Measurements from ENCODE around the gene SLC39A11. TPM values are rescaled to one million over a fixed set of nuclear protein-coding genes. Genes with fewer than 3 reads are reported as not detected.

SLC39A11 gene
- total RNA-seq, 1 experiment from 2014 or later, result 18.9 TPM

DNA sequence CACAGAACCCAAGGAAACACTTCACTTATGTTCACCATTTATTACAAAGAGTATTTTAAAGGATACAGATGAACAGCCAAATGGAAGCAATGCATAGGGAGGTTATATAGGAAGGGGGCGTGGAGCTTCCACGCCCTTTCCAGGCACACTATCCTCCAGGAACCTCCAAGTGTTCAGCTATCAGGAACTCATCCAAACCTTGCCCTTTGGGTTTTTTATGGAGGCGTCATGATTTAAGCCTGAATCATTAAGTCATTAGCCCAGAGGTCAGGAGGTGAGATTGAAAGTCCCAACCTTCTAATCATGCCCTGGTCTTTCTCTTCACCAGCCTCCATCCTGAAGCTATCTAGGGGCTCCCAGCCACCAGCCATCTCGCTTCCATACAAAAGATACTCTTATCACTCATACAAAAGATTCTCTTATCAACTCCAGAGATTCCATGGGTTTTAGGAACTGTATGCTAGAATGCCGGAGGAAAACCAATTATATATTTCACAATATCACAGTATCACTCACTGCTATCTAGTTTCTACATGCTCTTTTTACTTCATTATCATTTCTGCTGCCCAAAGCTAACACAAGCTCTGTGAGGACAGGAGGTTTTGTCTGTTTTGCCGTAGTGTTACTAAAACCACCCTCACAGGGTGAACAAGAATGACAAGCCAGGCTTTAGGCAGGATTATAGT lies 213.4 kb downstream of the SLC39A11 start (continued):
- TF ChIP-seq CREB1 (CRISPR knock-in tag; IDR thresholded peaks at IDR 0.05), result no peak
- no peak for TF ChIP-seq ZNF396 (CRISPR knock-in tag; IDR thresholded peaks at IDR 0.05; ENCODE audit: borderline replicate concordance)
- TF ChIP-seq, protein P1, sequence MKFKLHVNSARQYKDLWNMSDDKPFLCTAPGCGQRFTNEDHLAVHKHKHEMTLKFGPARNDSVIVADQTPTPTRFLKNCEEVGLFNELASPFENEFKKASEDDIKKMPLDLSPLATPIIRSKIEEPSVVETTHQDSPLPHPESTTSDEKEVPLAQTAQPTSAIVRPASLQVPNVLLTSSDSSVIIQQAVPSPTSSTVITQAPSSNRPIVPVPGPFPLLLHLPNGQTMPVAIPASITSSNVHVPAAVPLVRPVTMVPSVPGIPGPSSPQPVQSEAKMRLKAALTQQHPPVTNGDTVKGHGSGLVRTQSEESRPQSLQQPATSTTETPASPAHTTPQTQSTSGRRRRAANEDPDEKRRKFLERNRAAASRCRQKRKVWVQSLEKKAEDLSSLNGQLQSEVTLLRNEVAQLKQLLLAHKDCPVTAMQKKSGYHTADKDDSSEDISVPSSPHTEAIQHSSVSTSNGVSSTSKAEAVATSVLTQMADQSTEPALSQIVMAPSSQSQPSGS (CRISPR knock-in tag; IDR thresholded peaks at IDR 0.05; ENCODE audit: borderline replicate concordance, low read depth), result no peak
- TF ChIP-seq ETV6 (CRISPR knock-in tag; IDR thresholded peaks at IDR 0.05), result no peak
- TF ChIP-seq ZNF423 (CRISPR knock-in tag; IDR thresholded peaks at IDR 0.05), result no peak
- no peak for TF ChIP-seq MXD4 (CRISPR knock-in tag; IDR thresholded peaks at IDR 0.05; ENCODE audit: borderline replicate concordance)
- TF ChIP-seq SP1 (CRISPR knock-in tag; conservative IDR thresholded peaks at IDR 0.05), result no peak
- TF ChIP-seq ZNF232 (CRISPR knock-in tag; IDR thresholded peaks at IDR 0.05), result no peak
- TF ChIP-seq, protein P2, sequence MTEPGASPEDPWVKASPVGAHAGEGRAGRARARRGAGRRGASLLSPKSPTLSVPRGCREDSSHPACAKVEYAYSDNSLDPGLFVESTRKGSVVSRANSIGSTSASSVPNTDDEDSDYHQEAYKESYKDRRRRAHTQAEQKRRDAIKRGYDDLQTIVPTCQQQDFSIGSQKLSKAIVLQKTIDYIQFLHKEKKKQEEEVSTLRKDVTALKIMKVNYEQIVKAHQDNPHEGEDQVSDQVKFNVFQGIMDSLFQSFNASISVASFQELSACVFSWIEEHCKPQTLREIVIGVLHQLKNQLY (CRISPR knock-in tag; IDR thresholded peaks at IDR 0.05), result no peak
- TF ChIP-seq NR1H2 (CRISPR knock-in tag; IDR thresholded peaks at IDR 0.05), result no peak
- TF ChIP-seq, protein P3, sequence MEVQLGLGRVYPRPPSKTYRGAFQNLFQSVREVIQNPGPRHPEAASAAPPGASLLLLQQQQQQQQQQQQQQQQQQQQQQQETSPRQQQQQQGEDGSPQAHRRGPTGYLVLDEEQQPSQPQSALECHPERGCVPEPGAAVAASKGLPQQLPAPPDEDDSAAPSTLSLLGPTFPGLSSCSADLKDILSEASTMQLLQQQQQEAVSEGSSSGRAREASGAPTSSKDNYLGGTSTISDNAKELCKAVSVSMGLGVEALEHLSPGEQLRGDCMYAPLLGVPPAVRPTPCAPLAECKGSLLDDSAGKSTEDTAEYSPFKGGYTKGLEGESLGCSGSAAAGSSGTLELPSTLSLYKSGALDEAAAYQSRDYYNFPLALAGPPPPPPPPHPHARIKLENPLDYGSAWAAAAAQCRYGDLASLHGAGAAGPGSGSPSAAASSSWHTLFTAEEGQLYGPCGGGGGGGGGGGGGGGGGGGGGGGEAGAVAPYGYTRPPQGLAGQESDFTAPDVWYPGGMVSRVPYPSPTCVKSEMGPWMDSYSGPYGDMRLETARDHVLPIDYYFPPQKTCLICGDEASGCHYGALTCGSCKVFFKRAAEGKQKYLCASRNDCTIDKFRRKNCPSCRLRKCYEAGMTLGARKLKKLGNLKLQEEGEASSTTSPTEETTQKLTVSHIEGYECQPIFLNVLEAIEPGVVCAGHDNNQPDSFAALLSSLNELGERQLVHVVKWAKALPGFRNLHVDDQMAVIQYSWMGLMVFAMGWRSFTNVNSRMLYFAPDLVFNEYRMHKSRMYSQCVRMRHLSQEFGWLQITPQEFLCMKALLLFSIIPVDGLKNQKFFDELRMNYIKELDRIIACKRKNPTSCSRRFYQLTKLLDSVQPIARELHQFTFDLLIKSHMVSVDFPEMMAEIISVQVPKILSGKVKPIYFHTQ (CRISPR knock-in tag; IDR thresholded peaks at IDR 0.05), result no peak
- TF ChIP-seq, protein P4, sequence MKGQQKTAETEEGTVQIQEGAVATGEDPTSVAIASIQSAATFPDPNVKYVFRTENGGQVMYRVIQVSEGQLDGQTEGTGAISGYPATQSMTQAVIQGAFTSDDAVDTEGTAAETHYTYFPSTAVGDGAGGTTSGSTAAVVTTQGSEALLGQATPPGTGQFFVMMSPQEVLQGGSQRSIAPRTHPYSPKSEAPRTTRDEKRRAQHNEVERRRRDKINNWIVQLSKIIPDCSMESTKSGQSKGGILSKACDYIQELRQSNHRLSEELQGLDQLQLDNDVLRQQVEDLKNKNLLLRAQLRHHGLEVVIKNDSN (CRISPR knock-in tag; IDR thresholded peaks at IDR 0.05), result no peak
- TF ChIP-seq, protein P5, sequence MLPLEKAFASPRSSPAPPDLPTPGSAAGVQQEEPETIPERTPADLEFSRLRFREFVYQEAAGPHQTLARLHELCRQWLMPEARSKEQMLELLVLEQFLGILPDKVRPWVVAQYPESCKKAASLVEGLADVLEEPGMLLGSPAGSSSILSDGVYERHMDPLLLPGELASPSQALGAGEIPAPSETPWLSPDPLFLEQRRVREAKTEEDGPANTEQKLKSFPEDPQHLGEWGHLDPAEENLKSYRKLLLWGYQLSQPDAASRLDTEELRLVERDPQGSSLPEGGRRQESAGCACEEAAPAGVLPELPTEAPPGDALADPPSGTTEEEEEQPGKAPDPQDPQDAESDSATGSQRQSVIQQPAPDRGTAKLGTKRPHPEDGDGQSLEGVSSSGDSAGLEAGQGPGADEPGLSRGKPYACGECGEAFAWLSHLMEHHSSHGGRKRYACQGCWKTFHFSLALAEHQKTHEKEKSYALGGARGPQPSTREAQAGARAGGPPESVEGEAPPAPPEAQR (CRISPR knock-in tag; IDR thresholded peaks at IDR 0.05), result no peak
- TF ChIP-seq, protein P6, sequence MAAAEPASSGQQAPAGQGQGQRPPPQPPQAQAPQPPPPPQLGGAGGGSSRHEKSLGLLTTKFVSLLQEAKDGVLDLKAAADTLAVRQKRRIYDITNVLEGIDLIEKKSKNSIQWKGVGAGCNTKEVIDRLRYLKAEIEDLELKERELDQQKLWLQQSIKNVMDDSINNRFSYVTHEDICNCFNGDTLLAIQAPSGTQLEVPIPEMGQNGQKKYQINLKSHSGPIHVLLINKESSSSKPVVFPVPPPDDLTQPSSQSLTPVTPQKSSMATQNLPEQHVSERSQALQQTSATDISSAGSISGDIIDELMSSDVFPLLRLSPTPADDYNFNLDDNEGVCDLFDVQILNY (CRISPR knock-in tag; IDR thresholded peaks at IDR 0.05), result no peak
- TF ChIP-seq, protein P7, sequence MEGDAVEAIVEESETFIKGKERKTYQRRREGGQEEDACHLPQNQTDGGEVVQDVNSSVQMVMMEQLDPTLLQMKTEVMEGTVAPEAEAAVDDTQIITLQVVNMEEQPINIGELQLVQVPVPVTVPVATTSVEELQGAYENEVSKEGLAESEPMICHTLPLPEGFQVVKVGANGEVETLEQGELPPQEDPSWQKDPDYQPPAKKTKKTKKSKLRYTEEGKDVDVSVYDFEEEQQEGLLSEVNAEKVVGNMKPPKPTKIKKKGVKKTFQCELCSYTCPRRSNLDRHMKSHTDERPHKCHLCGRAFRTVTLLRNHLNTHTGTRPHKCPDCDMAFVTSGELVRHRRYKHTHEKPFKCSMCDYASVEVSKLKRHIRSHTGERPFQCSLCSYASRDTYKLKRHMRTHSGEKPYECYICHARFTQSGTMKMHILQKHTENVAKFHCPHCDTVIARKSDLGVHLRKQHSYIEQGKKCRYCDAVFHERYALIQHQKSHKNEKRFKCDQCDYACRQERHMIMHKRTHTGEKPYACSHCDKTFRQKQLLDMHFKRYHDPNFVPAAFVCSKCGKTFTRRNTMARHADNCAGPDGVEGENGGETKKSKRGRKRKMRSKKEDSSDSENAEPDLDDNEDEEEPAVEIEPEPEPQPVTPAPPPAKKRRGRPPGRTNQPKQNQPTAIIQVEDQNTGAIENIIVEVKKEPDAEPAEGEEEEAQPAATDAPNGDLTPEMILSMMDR (IDR thresholded peaks at IDR 0.05), result no peak
- no peak for TF ChIP-seq ZNF121 (CRISPR knock-in tag; IDR thresholded peaks at IDR 0.05)

DNA sequence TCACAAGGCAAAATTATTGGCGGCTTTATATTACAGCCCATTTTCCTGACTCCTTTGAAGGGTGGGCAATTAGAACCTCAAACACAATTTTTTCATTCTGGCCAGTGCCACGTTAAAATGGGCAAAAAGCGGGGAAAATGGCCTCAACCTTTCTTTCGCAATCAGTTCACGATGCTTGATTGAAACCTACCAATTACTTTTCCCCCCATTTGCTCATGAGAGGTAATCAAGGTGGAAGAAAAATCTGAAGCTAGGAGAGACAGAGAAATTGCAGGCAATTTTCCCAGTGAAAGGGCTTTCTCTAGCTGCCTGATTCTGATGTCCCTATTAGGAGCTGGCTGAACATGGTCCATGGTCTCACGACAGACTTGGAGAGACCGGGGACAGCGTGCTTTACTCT lies 215.1 kb downstream of the SLC39A11 start:
- Mint-ChIP-seq H3K27me3 (ENCODE audit: low read depth) (peaks cover 2% of the 10 kb centered on the region), H3K36me3 (peaks cover 40% of the 10 kb centered on the region), H3K4me3 (no peak overlapping the region), H3K9me3 (peaks cover 43% of the 10 kb centered on the region), H3K4me1 (no peaks in the 10 kb centered on the region), H3K27ac (no peak overlapping the region)
- DNase-seq (ENCODE audit: low spot score) (no peak), ATAC-seq (no peak)
- TF ChIP-seq FOXJ3 (CRISPR knock-in tag; IDR thresholded peaks at IDR 0.05; ENCODE audit: borderline replicate concordance), result no peak
- TF ChIP-seq SOX15 (CRISPR knock-in tag; IDR thresholded peaks at IDR 0.05), result no peak
- TF ChIP-seq ZNF671 (CRISPR knock-in tag; IDR thresholded peaks at IDR 0.05), result no peak
- ChIA-PET POLR2A (no interaction called here), CTCF (no interaction called here)
